Bone marrow (tissue), 2 donors: ENCODE measurements around the gene PFKP.

ENCODE experiments used
- DNase-seq, 2 donors: peaks; one replicate each; lab custom pipeline; 2025; lab: John Stamatoyannopoulos, UW

Gene PFKP

DNA sequence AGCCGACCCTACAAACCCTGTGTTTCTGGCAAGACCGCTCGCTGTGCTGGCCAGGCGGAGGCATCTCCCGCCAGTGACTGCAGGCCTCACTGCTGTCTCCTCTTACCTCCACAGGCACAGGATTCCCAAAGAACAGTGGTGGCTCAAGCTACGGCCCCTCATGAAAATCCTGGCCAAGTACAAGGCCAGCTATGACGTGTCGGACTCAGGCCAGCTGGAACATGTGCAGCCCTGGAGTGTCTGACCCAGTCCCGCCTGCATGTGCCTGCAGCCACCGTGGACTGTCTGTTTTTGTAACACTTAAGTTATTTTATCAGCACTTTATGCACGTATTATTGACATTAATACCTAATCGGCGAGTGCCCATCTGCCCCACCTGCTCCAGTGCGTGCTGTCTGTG is 69.0 kb downstream of the PFKP start:
- DNase-seq: no peak

DNA sequence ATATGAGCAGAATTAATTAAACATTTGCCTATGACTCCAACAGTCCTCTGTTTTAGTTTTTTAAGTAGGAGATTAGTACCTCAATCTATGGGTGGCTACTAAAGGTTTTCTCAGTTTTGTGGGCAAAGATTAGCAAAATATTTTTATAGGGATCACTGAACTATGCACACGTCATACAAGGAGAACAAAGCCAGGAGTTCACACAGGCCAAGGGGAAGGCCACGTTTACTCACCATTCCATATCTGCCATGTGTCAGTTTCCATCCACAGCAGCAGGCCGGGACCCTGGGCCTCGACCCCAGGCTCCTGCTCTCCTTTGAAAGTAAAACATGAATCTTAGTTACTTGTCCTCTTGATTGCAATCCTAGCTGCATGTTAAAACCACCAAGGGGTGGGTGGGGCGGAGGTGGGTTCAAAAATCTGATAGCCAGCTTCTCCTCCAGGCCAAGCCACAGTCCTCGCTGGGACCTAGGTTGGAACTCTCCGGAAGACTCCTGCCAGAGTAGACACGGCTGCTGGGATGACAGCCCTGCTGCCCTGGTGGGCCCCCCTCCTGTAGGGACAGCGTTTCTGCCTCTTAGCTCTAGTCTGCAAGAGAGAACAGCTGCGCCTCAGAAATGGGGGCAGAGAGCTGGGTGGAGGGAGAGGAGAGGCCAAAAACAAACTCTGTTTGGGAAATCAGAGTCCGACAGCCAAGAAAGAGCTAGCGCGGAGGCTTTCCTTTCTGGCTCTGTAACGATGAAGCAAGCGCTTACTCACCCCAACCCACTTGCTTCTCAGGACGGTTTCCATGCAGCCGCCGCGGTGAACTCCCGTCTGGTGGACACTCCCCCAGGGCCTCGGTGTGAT is 69.6 kb downstream of the PFKP start:
- DNase-seq: no peak

DNA sequence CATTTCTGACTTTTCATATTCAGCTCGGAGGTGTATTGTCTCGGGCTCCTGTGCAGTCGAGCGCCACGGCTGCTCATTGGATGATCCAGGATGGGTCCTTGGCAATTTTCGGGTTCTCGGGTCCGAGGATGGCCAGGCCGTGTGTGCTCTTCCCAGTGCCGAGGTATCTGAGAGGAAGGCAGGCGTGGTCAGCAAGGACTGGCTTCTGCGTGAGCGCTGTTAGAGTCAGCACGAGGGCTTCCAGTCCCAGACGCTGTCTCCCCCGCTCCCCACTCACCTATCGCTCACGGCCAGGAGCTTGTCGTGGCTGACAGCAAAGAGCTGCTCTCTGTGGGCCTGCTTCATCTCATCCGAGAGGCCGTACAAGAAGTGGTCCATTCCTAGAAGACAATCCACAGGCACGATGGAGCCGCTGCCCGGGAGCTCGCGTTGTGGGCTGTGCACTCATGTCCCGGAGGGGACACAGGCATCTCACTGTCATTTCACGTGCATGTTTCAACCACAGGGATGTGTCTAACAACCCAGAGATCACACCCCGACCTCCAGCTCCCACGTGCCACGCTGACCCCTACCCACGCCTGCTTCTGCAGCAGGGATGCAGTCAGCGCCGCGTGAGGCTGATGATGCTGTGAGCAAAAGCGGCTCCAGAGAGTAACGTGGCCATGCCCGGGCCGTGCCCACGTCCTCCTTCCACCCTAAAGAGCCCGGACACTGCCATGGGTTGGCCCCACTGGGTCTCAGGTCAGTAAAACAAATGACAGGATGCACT is 70.8 kb downstream of the PFKP start:
- no peak for DNase-seq

DNA sequence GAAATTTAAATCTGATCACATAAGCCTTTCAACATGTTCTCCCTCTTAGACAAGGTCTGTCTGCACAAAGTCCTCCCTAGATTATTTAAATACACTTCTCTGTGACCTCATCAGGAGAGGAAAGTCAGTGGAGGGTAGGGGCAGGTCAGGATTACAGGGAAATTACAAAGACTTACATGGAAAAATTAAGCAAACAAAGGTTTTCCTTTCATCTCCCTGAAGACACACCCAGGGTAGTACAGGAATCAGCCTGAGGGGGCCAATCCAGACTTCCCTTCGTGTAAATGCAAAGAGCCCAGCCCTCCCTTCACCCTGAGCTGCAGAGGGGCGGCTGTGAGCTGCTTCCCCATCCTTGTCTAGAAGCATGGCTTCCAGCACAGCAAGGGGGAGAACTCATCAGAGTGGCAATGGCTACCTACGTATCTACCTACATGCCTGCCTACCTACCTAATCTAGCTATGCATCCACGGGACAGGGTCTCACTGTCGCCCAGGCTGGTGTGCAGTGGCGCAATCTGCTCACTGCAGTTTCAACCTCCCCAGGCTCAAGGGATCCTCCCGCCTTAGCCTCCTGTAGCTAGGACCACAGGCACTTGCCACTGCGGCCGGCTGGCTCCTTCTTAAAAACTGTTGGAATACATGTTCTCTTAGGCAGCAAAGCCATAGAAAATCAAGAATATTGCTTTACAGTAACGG is 72.0 kb downstream of the PFKP start:
- no peak for DNase-seq

DNA sequence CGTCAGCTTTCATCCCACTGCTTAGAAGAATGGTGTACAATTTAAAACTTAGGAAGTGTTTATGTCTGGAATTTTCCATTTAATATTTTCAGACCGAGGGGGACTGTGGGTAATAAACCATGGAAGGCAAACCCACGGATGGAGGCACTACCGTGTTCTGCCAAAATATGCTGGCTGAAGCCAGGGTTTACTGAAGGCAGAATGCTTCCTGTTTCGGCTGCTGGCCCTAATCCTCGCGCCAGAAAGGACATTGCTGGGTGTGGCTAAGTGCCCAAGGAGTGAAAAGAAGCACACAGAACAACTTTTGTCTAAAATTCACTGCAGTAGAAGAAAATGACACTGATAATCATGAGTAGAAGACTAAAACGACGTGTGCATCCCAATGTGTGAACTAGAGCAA is 72.9 kb downstream of the PFKP start:
- DNase-seq: no peak

DNA sequence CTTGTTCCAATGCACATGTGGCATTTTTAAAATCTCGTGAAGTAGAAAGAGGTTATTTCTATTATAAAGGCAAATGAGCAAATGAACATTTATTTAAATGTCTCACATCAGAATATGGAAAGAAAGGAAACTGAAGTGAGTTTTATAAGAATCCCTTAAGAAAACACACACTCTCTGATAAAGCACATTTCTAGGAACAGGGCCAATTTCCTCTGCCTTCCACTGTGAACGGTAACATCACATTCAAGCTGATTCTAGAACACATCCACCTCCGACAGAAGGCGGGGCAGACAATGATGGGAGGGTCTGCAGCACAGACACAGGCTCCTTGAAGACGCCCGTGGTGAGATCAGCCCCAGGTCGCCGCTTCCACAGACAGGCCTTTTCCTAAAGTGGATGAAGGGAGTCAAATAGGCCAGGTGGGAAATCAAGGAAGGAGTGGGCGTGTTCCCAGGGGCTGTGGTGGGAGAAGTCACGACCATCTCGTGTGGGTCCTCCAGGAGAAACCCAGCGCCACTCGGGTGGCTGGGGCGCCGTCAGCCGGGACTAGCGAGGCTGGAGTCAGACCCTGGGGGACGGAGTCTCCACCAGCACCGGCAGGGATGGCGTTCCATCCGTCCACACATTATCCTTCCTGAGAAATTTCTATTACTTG is 74.1 kb downstream of the PFKP start:
- no peak for DNase-seq

DNA sequence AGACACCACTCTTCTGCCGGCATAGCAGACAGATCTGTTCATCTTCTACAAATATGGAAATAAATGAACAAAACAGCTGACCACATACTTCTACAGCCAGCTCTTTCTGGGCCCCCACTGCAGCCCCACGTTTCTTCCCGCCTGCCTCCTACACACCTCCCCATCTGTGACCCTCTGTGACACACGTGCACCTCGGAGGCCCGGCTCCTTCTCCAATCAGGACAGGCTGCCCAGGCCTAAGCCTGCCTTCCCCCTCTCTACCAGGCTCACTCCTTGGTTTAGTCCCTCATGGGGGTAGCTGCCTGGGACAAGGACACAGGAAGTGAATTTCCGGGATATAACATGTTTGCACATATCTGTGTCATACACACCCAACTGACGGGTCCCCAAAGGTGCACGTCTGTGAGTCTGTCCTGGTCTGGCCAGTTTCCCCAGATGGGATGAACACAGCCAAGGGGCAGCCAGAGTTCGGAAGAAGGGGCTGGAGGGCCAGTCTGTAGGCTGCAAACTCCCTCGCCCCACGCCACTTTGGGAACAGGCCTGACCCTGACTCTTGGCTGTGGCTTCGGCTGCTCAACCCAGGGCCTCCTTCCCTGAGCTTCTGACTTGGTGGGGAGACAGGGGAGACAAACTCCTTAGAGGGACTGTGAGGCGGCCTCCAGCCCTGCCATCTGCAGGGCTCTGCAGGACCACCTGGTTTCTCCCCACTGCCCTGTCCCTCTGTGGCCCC is 75.0 kb downstream of the PFKP start:
- DNase-seq: no peak

DNA sequence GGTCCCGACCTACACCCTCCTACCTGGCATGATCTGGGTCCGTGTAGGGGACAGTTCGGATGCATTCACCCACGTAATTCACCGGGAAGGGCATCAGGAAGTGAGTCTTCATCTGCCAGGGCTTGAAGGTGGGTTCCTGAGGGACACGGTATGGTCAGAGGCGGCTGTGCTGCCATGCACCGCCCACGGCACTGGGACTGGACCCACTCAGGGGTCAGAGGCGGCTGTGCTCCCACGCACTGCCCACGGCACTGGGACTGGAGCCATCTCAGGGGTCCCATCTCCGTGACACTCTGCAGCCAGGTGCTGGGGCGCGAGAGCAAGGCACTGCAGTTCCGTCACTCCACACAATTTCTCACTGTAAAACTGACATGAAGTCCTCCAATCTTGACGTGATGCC is 76.0 kb downstream of the PFKP start:
- DNase-seq: no peak

DNA sequence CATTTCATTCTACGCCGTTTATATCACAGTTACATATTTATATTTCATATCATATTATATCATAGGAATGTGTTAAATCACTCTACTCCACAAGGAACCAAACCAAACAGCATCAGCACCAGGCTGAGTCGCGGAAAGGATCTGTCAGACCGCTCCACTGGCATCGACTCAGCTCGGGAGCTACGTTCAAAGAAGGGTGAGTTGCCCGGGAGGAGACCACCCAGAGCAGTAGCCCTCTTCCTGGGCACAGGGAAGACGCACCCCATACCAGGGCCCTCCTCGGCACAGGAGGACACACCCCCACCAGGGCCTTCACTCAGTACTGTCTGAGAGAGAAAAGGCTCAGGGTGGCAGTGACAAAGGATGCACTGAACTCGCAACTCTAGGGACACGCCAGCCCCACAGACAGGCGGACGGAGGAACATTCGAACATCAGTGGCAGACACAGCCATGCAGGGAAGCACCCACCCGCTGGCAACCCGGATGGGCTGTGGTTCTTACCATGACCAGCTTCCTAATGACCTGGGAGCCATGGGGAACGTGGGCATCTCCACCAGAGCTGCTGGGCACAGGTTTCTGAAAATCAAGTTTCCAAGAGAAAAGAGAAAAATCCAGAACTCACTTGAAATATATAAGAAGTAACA is 76.6 kb downstream of the PFKP start:
- DNase-seq: no peak

DNA sequence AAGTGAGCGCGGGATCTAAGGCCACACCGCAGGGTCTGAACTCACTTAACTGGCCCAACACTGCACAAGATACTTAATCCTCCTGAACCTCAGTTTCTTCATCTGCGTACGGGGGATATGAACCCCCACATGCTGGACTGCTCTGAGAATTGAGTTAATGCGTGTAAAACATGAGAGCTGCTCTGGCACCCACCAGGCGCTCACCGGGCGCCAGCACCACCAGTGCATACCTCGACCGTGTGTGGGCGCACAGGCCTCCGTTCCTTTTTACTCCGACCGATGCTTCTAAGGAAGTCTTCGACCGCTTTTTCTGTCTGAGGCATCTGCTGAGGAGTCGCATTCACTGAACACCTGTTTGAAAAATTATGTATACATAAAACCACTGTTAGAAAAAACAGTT is 78.0 kb downstream of the PFKP start:
- DNase-seq: no peak

DNA sequence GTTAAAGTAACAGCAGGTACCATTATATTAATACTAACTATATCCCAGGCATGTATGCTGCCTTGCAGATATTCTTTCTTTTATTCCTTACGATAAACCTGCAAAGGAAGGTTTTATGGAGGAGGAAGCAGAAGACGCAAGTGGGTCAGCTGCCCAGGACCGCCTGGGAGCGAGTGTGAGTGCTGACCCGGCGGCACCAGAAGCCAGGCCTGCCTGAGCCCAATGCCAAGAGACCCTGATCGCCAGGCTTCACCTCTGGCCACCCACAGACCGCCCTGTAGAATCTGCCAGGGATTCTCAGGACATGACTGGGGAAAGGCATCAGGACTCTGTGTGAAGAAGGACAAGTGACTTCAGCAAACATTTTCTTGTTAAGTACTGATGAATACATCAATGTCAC is 78.9 kb downstream of the PFKP start:
- DNase-seq: no peak

DNA sequence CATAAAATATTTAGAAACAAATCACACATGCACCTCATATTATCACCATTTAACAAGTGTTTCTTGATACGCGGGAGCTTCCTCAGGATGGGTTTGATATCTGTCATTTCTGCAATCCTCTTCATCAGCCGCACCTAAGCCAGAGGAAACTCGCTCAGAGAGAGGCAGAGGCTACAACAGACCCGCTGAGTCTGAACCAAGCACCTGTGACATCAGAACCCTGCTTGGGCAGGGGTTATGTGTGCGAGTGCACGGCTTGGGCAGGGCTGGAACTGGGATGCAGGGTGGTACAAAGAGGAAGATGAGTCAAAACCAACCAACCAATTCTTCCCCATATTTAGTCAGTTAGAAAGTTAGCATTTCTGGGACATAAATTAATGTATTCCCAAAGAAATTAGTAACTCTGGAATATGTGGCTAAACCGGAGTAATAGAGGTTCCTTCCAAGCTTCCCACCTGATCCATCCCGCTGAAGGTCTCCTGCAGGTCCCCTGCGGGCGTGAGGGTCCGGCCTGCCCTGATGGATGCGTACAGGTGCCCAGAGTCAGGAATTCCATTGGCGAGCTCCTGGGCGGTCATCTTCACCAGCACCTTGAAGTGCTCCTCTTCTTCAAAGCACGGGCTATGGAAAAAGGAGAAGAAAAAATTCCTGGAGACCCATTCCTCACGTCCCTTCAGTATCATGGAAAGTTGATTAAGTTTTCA is 79.9 kb downstream of the PFKP start:
- no peak for DNase-seq

DNA sequence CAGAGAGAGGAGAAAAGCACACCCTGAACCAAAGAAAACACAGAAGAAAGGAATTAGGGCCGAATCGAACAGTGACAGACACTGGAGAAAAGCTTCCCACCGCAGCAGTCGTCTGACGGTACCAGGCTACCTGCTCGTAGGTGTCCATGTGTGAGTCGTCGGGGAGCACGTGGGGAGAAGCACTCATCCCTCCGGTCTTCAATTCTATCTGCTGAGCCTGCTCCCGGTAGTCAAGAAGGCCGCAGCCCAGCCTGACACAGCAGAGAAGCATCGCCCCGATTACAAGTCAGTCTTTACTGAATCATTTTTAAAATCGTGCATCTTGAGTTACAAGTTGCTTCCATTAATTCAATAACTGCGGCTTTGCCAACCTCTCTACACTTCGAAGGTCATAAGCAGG is 80.7 kb downstream of the PFKP start:
- no peak for DNase-seq

DNA sequence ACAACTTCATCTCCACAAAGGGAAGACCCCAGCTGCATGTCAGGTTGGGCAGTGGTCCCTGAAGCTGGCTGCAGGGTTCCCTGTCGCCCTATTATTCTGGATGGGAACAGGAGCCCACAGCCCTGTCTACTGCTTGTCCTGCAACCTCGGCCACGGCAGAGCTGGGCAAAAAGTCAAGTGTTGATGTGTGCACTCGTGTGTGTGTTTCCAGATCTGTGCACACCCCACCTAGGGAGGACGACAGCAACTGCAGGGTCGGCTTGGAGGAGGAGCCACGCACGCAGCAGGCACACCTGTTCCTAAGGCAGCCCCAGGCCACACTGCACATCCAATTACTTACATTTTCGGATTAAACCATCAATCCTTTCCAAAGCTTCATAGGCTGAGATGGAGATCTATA is 81.6 kb downstream of the PFKP start:
- DNase-seq: no peak

DNA sequence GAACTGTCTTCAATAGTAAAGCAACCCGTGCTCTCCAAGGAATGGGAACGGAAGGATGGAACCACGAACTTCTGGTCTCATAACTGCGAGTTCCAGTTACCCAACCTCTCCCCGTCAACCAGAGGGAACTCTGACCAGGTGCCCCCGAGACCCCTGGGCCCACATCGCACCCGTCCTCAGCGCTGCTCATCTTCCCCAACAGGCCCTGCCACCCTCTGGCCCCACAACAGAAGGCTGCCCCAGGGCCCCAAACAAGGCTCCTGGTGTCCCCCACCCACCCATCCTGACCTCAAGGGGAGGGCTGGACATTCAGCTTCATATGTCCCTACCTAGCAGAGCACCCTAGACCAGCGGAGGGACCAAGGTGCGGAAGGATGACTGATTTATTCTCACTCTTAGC is 82.6 kb downstream of the PFKP start:
- DNase-seq: no peak

DNA sequence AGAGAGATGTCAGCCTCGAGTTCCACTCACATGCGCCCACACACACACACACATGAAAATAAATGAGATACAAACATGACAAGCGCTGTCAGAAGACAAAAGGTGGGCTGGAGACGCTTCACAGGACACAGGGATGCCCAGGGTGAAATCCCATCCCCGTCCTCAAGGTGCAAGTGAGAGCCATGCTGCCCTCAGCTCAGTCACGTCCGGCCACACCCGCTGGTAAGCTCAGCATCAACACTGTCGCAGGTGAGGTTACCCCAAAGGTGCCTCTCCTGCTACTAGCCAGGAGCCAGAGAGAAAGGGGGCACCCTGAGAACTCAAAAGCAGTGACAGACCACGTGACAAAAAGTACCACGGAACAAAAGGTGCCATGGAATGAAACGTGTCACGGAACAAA is 83.0 kb downstream of the PFKP start:
- no peak for DNase-seq

DNA sequence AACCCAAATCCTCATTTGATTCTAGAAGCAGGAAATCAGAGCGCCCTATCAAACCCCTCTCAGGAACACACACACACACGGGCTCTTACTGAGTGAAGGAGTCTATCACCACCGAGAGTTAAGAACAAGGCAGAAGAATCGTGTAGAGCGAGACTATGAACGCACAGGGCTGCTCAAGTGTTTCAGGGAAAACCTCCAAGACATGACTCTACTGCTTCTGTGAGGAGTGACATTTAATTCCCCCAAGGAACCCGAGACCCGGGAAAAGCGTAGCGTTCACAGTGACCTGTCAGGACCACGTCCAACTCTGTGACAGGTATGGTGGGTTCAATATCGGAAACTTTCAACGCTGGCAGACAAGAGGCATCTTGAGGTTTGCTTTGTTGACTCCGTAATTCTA is 83.6 kb downstream of the PFKP start:
- DNase-seq: no peak

DNA sequence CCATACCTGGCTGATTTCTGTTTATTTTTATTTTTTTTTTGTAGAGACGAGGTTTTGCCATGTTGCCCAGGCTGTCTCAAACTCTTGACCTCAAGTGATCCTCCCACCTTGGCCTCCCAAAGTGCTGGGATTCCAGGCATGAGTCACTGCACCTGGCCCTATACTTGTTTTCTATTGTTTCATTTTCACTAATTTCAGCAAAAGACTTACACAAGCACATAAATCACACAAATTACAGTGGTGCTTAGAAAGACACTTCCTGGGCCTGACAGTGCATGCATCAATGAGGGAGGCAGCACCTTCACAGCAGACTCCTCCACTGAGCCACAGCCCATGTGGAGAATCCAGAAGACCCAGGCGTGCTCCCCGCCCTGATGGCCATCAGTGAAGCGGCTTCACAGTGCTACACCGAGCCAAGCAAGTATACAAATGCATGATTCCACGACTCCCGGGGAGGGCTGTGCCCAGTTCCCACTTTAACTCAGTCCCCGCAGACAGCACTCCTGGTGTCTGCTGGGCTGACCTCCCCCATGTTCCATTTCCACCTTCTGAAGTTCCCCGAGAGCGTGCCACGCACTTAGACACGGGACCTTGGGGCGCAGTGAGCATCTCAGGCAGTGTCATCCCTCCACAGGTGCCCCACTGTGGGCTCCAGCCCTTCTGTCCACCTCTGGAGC is 84.7 kb downstream of the PFKP start:
- DNase-seq: no peak

DNA sequence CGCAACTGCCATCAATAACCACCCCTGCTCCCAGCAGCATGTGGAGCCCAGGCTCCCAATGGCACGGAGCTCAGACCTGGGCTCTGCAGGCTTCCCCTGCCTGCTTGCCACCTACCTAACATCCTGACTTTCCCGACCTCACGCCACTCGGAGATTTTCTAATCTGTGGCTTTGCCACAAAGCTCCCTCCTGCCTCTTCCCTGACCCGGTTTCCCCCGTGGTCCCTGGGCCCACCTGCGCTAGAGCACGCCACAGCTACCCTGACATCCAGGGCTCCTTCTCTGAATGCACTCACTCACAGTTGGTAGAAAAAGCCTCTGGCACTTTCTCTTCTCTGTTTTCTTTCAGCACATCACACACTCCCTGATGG is 85.2 kb downstream of the PFKP start:
- no peak for DNase-seq

DNA sequence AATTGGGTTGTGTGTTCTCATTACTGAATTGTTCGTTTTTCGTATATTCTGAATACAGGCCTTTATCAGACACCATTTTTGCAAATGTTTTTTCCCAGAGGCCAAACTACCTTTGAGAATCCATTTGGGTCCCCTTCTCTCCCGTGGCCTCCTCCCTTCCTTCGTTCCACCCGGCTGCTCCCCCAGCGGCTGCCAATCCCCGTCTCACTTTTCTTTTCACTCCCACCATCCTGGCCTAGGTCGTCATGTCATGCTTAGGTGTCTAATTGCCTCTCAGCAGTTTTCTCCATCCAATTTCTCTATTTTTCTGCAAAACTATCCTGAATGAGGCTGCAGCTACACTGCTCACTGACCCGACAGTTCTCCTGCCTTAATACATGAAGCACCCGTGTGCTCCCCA is 87.3 kb downstream of the PFKP start:
- no peak for DNase-seq
